SK-N-SH (cell line): ENCODE data around the gene MANSC1. TPM values are rescaled to one million over a fixed set of nuclear protein-coding genes. Genes with fewer than 3 reads are reported as not detected.
A peak's percentile ranks its signal among the peaks of the same experiment; 100 is the strongest.

Experiments
- CTCF ChIA-PET: fragments of 300-600, 350-600 bp; formaldehyde crosslinking; extraction: SDS; loops from one replicate; lab custom pipeline; 2021; lab: Yijun Ruan, JAX
- POLR2A ChIA-PET: fragments of 350-600 bp; sonication (Branson Sonifier 250); formaldehyde crosslinking; extraction: SDS; loops from one replicate; lab custom pipeline; 2020; ENCODE audit warnings: antibody characterized with exemption, inconsistent platforms; lab: Yijun Ruan, JAX
- DNase-seq: peaks from one replicate; pipeline ENCODE4 v3.0.0; 2012
- H2AFZ ChIP-seq: fragments of 200-600 bp; sonication (generic); 2 replicates; pipeline ENCODE4 v1.8.1; 2016; ENCODE audit warnings: antibody characterized with exemption, mild to moderate bottlenecking, low read depth
- H3F3A ChIP-seq: fragments of 200-600 bp; sonication (generic); replicated peaks from 2 replicates; pipeline ENCODE3; 2016; ENCODE audit warnings: antibody characterized with exemption, mild to moderate bottlenecking; ENCODE audit not compliant: insufficient read depth
- H3K27ac ChIP-seq, 2 experiments: fragments of 200-500 bp in 1 of 2; fragments of 200-600 bp in 1 of 2; sonication (Bioruptor generic) in 1 of 2; sonication (generic), shearing (Covaris generic) in 1 of 2; 2 replicates each; pipeline versions ENCODE4 v1.5.1 to v1.6.1; 2014 to 2016; ENCODE audit warnings: low read depth in 2 of 2, inconsistent platforms in 1 of 2, low read length in 1 of 2, mild to moderate bottlenecking in 1 of 2, mixed read lengths in 1 of 2
- H3K27me3 ChIP-seq: fragments of 200-600 bp; sonication (generic), shearing (Covaris generic); 2 replicates; pipeline ENCODE4 v1.6.1; 2016; ENCODE audit warnings: mixed run types; ENCODE audit not compliant: insufficient read depth
- H3K36me3 ChIP-seq, 2 experiments: fragments of 200-500 bp in 1 of 2; fragments of 200-600 bp in 1 of 2; sonication (Bioruptor generic) in 1 of 2; sonication (generic) in 1 of 2; replicated peaks in 1 of 2; 2 replicates each; pipeline versions ENCODE3 to v1.5.1; 2014 to 2016; ENCODE audit warnings: low read length in 1 of 2, mild to moderate bottlenecking in 1 of 2; ENCODE audit not compliant: insufficient read depth in 2 of 2, control insufficient read depth in 1 of 2
- H3K4me1 ChIP-seq, 2 experiments: fragments of 200-500 bp in 1 of 2; fragments of 200-600 bp in 1 of 2; sonication (Bioruptor generic) in 1 of 2; sonication (generic), shearing (Covaris generic) in 1 of 2; 2 replicates each; pipeline versions ENCODE4 v1.5.1 to v1.6.1; 2014 to 2016; ENCODE audit warnings: low read depth in 1 of 2, low read length in 1 of 2, mixed run types in 1 of 2; ENCODE audit not compliant: insufficient read depth in 2 of 2, control insufficient read depth in 1 of 2
- H3K4me2 ChIP-seq: fragments of 200-600 bp; sonication (generic), shearing (Covaris generic); 2 replicates; pipeline ENCODE4 v1.6.1; 2017; ENCODE audit warnings: mixed run types
- H3K4me3 ChIP-seq, 2 experiments: fragments of 200-500 bp in 1 of 2; fragments of 200-600 bp in 1 of 2; sonication (Bioruptor generic) in 1 of 2; sonication (generic), shearing (Covaris generic) in 1 of 2; 2 replicates each; pipeline versions ENCODE4 v1.5.1 to v1.8.1; 2014 to 2016; ENCODE audit warnings: low read depth in 2 of 2, inconsistent platforms in 1 of 2, low read length in 1 of 2, mild to moderate bottlenecking in 1 of 2, mixed read lengths in 1 of 2, moderate library complexity in 1 of 2
- H3K79me2 ChIP-seq: fragments of 200-600 bp; sonication (generic); 2 replicates; pipeline ENCODE4 v1.8.1; 2017; ENCODE audit warnings: mild to moderate bottlenecking; ENCODE audit not compliant: insufficient read depth
- H3K9ac ChIP-seq: fragments of 200-600 bp; sonication (generic); 2 replicates; pipeline ENCODE4 v1.6.1; 2017; ENCODE audit warnings: mixed run types
- H3K9me2 ChIP-seq: fragments of 200-600 bp; sonication (generic); 2 replicates; pipeline ENCODE4 v1.6.1; 2017; ENCODE audit warnings: mixed run types
- H3K9me3 ChIP-seq: fragments of 200-600 bp; sonication (generic); 2 replicates; pipeline ENCODE4 v1.6.1; 2017; ENCODE audit warnings: mixed run types, mild to moderate bottlenecking, moderate library complexity
- H4K20me1 ChIP-seq: fragments of 200-600 bp; sonication (generic); 2 replicates; pipeline ENCODE4 v1.6.1; 2017; ENCODE audit warnings: mild to moderate bottlenecking, mixed run types; ENCODE audit not compliant: insufficient read depth
- CHD2 ChIP-seq: fragments of 150-350 bp; IDR thresholded peaks from 2 replicates; pipeline ENCODE4 v1.6.1; 2018; ENCODE audit warnings: low read length; ENCODE audit not compliant: partially characterized antibody
- CTCF ChIP-seq: fragments of 200-600 bp; sonication (generic); IDR thresholded peaks from 2 replicates; pipeline ENCODE4 v1.6.1; 2017; ENCODE audit warnings: antibody characterized with exemption, mild to moderate bottlenecking, moderate library complexity
- ELF1 ChIP-seq: IDR thresholded peaks from 2 replicates; pipeline ENCODE4 v1.4.0; 2012
- EP300 ChIP-seq, 2 experiments: IDR thresholded peaks; 2 replicates each; pipeline versions ENCODE4 v1.4.0 to v1.6.1; 2012; ENCODE audit warnings: borderline replicate concordance in 1 of 2, low read depth in 1 of 2, low read length in 1 of 2
- EZH2phosphoT487 ChIP-seq: fragments of 200-600 bp; sonication (generic); IDR thresholded peaks from 2 replicates; pipeline ENCODE4 v1.6.1; 2017; ENCODE audit warnings: low read depth, mixed run types, mild to moderate bottlenecking, antibody characterized with exemption, moderate library complexity, borderline replicate concordance
- FOXJ3 ChIP-seq: sonication (generic); formaldehyde crosslinking; IDR thresholded peaks from 2 replicates; pipeline ENCODE4 v1.5.1; 2020; ENCODE audit warnings: mild to moderate bottlenecking, missing genetic modification reagents
- GATA2 ChIP-seq: sonication (generic); formaldehyde crosslinking; IDR thresholded peaks from 2 replicates; pipeline ENCODE4 v1.5.0; 2020; ENCODE audit warnings: mild to moderate bottlenecking, missing genetic modification reagents
- IRF3 ChIP-seq: fragments of 150-350 bp; IDR thresholded peaks from 2 replicates; pipeline ENCODE4 v1.6.1; 2016; ENCODE audit warnings: mild to moderate bottlenecking, low read depth, low read length
- MAX ChIP-seq: IDR thresholded peaks from 2 replicates; pipeline ENCODE4 v1.4.0; 2012; ENCODE audit warnings: low read depth
- MEF2A ChIP-seq: IDR thresholded peaks from 2 replicates; pipeline ENCODE4 v1.4.0; 2012; ENCODE audit warnings: low read depth, borderline replicate concordance
- MXI1 ChIP-seq: IDR thresholded peaks from 2 replicates; pipeline ENCODE4 v1.6.1; 2012; ENCODE audit warnings: mild to moderate bottlenecking, low read depth, low read length, improper control_type of control experiment
- NRF1 ChIP-seq: IDR thresholded peaks from 2 replicates; pipeline ENCODE4 v1.6.1; 2012; ENCODE audit warnings: low read depth, mild to moderate bottlenecking, low read length
- POLR2AphosphoS5 ChIP-seq: IDR thresholded peaks from 2 replicates; pipeline ENCODE4 v1.6.1; 2012; ENCODE audit warnings: low read depth, low read length
- RAD21 ChIP-seq: IDR thresholded peaks from 2 replicates; pipeline ENCODE4 v1.6.1; 2012; ENCODE audit warnings: mild to moderate bottlenecking, low read length
- RCOR1 ChIP-seq: fragments of 150-350 bp; IDR thresholded peaks from 2 replicates; pipeline ENCODE4 v1.6.1; 2017; ENCODE audit warnings: antibody characterized with exemption, low read length
- RXRA ChIP-seq: IDR thresholded peaks from 2 replicates; pipeline ENCODE4 v1.4.0; 2012; ENCODE audit warnings: low read depth, mild to moderate bottlenecking, borderline replicate concordance
- SIN3A ChIP-seq: IDR thresholded peaks from 2 replicates; pipeline ENCODE4 v1.6.1; 2012; ENCODE audit warnings: low read depth, mild to moderate bottlenecking, low read length, moderate library complexity, borderline replicate concordance
- SMC3 ChIP-seq: IDR thresholded peaks from 2 replicates; pipeline ENCODE4 v1.6.1; 2012; ENCODE audit warnings: low read depth, low read length, improper control_type of control experiment
- TAF1 ChIP-seq: IDR thresholded peaks from 2 replicates; pipeline ENCODE4 v1.6.1; 2012; ENCODE audit warnings: low read depth, mild to moderate bottlenecking, low read length, moderate library complexity, borderline replicate concordance
- TEAD4 ChIP-seq: IDR thresholded peaks from 2 replicates; pipeline ENCODE4 v1.4.0; 2012; ENCODE audit warnings: mild to moderate bottlenecking, borderline replicate concordance; ENCODE audit not compliant: insufficient read depth
- YY1 ChIP-seq: IDR thresholded peaks from 2 replicates; pipeline ENCODE4 v1.4.0; 2012; ENCODE audit warnings: low read depth, mild to moderate bottlenecking
- ZBTB33 ChIP-seq: IDR thresholded peaks from 2 replicates; pipeline ENCODE4 v1.4.0; 2012; ENCODE audit warnings: low read depth, borderline replicate concordance
- WGBS: methylation state at CpG from one replicate; pipeline ENCODE4 v1.1.6; 2017; ENCODE audit warnings: low lambda C conversion rate; 5-methylcytosine and 5-hydroxymethylcytosine counted together
- polyA plus RNA-seq, 3 experiments: library from polyadenylated mRNA; depleted of rRNA; stranded (reverse); fragments of >200 nt; gene quantifications; 2 replicates each; pipeline ENCODE4 v1.2.3, GENCODE V29; 2012
- TF ChIP-seq, protein P1 (sequence below): fragments of 150-350 bp; IDR thresholded peaks from 2 replicates; pipeline ENCODE4 v1.6.1; 2017; ENCODE audit warnings: antibody characterized with exemption, low read length, low read depth, borderline replicate concordance
- TF ChIP-seq, protein P2 (sequence below): IDR thresholded peaks from 2 replicates; pipeline ENCODE4 v1.4.0; 2012; ENCODE audit warnings: low read depth, borderline replicate concordance

The MANSC1 gene
- polyA plus RNA-seq (2012; rRNA removed), result 2.9 and 3.7 TPM in 2 replicates
- polyA plus RNA-seq (2012; cell fraction: cytosol; rRNA removed), result 4.7 and 5.1 TPM in 2 replicates
- 1.2 and 1.7 TPM in 2 replicates for polyA plus RNA-seq (2012; cell fraction: nucleus; rRNA removed)

- peak within 1 kb of the TSS; percentile 72 to 78 for H3K4me3 ChIP-seq
- H4K20me1 ChIP-seq, result no peaks in the 10 kb centered on the region
- no peaks in the 10 kb centered on the region for H3K36me3 ChIP-seq
- H2AFZ ChIP-seq, result peak within 1 kb of the TSS; percentile 96
- WGBS, result 8% methylated on average over 10 of the region's 68 CpGs
- peak within 1 kb of the TSS; percentile 88 for H3K4me2 ChIP-seq
- ChIA-PET CTCF (interaction anchor here (0.7 to 2.1 kb wide), 18 partner anchors 8 to 684 kb away, joined by 3 to 18 read pairs (median 4); partner anchors contain the start of gene LRP6), POLR2A (interaction anchor here (0.6 to 1.0 kb wide), 5 partner anchors 15 to 369 kb away, joined by 3 read pairs; no protein-coding TSS in a partner anchor)
- H3K9me2 ChIP-seq, result no peaks in the 10 kb centered on the region
- peak within 1 kb of the TSS in 1 of 2 experiments; percentile 86; a peak in 2 of 4 replicates for H3K27ac ChIP-seq
- H3K27me3 ChIP-seq, result no peaks in the 10 kb centered on the region
- H3K9ac ChIP-seq, result peak within 1 kb of the TSS; percentile 60
- peak; percentile 89 for DNase-seq
- H3K79me2 ChIP-seq, result no peaks in the 10 kb centered on the region
- H3K4me1 ChIP-seq, result peaks cover 0 to 7% of the 10 kb centered on the region in 2 experiments; a peak in 2 of 4 replicates
- H3F3A ChIP-seq, result peaks cover 9% of the 10 kb centered on the region
- no peaks in the 10 kb centered on the region for H3K9me3 ChIP-seq
- TF ChIP-seq RAD21 (no peak; the same call in 1 of the 2 replicates), RXRA (no peak), TEAD4 (no peak), MXI1 (peak; percentile 80; the same call in 1 of the 2 replicates), IRF3 (no peak), ZBTB33 (no peak), ELF1 (peak; percentile 64), EZH2phosphoT487 (no peak), FOXJ3 (CRISPR knock-in tag) (no peak), SMC3 (no peak), YY1 (no peak), POLR2AphosphoS5 (0 out of 2 replicates have a peak, but pooled peaks have one; percentile 41), SIN3A (no peak), NRF1 (no peak), EP300 (IDR thresholded peaks at IDR 0.05; ENCODE audit: borderline replicate concordance in 1 of 2, low read depth in 1 of 2, low read length in 1 of 2) (no peak), MEF2A (no peak), TAF1 (0 out of 2 replicates have a peak, but pooled peaks have one; percentile 29), CHD2 (peak; percentile 62), GATA2 (CRISPR knock-in tag) (no peak), RCOR1 (no peak), CTCF (peak; percentile 48), MAX (peak; percentile 69; the same call in 1 of the 2 replicates)
- TF ChIP-seq, protein P1, sequence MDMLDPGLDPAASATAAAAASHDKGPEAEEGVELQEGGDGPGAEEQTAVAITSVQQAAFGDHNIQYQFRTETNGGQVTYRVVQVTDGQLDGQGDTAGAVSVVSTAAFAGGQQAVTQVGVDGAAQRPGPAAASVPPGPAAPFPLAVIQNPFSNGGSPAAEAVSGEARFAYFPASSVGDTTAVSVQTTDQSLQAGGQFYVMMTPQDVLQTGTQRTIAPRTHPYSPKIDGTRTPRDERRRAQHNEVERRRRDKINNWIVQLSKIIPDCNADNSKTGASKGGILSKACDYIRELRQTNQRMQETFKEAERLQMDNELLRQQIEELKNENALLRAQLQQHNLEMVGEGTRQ, result no peak
- TF ChIP-seq, protein P2, sequence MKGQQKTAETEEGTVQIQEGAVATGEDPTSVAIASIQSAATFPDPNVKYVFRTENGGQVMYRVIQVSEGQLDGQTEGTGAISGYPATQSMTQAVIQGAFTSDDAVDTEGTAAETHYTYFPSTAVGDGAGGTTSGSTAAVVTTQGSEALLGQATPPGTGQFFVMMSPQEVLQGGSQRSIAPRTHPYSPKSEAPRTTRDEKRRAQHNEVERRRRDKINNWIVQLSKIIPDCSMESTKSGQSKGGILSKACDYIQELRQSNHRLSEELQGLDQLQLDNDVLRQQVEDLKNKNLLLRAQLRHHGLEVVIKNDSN, result no peak
Observed at GRCh38 chr12:12349711-12350665, at the start of gene MANSC1. TSS of gene MANSC1 (minus strand) at chr12:12350242. CDS start at chr12:12343314, 6,928 bp downstream.
